Hindlimb muscle (tissue), 1 donor: ENCODE data around the gene ITGA7. TPM values are rescaled to one million over a fixed set of nuclear protein-coding genes. Genes with fewer than 3 reads are reported as not detected.
A peak's percentile ranks its signal among the peaks of the same experiment; 100 is the strongest.
"Not testable (repeated sequence)": the region's sequence is repeated elsewhere in the genome, so short reads cannot be mapped to it uniquely, and the experiment has no call there.

Experiments
- DNase-seq: peaks from one replicate; pipeline ENCODE4 v3.0.0-alpha.2; 2013
- polyA plus RNA-seq: library from polyadenylated mRNA; unstranded; fragments of 120-200 nt; gene quantifications from one replicate; pipeline ENCODE4 v1.2.1, GENCODE V29; 2013; ENCODE audit not compliant: insufficient read length

ITGA7 gene
- polyA plus RNA-seq, 1 donor: 466 TPM

DNA sequence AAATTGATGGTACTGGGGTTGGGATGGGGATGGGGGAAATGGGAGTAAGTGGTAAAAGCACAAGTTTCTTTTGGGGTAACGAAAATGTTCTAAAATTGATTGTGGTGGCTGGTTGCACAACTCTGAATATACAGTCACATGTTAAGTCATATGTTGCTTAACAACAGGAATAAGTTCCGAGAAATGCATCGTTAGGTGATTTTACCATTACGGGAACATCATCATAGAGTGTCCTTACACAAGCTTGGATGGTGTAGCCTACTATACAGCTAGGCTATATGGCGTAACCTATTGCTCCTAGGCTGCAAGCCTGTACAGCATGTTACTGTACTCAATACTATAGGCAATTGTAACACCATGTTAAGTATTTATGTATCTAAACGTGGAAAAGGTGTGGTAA is 31.0 kb downstream of the ITGA7 start:
- DNase-seq: no peak

DNA sequence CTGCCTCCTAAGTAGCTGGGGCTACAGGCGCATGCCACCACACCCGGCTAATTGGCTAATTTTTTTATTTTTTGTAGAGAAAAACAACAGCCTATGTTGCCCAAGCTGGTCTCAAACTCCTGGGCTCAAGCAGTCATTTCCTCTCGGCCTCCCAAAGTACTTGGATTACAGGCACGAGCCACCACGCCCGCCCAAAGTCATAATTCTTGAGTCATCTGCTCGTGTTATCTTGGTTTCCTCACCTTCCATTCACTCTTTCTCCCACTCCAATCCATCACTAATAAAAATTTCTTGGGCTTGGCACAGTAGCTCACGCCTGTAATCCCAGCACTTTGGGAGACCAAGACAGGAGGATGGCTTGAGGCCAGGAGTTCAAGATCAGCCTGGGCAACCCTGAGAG is 32.0 kb downstream of the ITGA7 start:
- DNase-seq: no peak

DNA sequence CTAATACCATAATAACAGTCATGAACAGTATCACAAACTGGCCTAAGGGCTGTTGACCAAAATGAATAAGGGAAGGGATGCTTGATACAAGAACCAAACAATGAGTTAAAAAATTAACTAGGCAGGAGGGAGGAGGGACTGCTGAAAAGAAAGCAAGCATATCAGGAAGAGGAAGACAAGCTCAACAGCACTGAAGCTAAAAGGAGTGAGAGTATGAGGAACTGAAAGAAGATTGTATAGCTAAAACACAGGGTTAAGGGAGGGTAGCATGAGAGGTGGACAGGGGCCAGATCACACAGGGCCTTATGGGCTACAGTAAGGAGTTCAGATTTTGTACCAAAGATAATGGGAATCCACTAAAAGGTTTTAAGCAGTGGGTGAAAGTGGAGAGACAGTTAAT is 34.1 kb downstream of the ITGA7 start:
- no peak for DNase-seq

DNA sequence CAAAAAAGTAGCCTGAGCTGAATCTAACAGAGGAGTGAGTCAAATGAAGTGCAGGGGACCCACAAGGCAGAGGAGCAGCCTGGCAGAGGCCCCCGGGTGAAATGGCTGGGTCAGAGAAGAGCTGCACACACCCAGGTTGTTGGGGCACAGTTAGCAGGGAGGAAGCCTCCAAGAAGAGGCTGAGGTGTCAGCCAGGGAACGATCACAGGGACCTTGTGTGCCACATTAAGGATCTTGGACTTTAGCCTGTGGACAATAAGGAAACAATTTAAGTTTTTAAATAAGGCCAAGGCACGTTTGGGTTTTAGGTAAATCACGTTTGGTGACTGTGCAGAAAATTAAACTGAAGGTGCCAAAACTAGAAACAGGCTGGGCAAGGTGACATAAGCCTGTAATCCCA is 36.0 kb downstream of the ITGA7 start:
- no peak for DNase-seq

GRCh38 chr12:55670276-55670675 is 37.4 kb downstream of the ITGA7 start:
- no peak for DNase-seq

DNA sequence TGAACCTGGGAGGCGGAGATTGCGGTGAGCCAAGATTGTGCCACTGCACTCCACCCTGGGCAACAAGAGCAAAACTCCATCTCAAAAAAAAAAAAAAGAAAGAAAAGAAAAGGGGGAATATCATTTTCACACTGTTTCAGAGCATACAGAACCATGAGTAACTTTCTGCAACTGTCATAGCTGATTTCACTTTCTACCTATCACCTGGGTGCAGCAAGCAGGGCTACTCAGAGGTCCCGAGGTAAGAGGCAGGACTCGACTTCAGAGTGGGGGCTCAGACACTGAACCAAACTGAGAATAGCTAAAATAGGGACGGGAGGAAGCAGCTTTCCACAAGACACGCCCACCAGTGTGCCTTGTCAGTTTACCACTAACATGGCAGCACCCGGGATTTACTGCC is 41.2 kb downstream of the ITGA7 start:
- DNase-seq: no peak

DNA sequence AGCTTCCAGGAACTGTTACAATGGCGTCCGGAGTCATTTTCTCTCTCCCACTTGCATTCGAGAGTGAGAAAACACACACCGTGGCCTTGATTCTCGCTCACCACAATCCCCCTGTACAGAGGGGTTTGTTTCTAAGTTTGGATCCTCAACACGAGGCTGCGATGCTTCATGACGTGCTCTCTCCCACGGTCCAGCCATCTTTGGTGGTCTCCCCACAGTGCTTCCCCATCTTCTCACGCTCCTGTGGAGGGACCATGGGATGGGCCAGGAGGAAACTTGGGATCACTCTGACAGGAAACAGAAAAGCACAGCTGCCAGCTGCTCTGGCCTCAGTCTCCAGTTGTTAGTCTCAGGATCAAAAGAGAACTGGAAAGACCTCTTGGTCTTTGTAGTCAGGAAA is 42.9 kb downstream of the ITGA7 start:
- DNase-seq: no peak

DNA sequence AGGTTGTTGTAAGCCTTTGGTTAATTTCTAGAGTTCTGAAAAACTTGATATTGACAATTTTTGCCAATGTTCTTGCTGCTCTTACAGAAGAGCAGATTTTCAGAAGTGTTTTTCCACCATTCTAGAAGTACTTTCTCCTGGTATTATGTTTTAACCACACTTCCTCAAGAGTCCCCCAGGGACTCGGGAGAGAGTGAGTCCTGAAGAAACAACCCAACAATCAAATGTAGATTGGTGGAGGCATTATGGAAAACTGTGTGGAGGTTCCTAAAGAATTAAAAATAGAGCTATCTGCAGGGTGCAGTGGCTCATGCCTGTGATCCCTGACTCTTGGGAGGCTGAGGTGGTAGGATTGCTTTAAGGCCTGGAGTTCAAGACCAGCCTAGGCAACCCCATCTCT is 44.3 kb downstream of the ITGA7 start:
- DNase-seq: no peak

DNA sequence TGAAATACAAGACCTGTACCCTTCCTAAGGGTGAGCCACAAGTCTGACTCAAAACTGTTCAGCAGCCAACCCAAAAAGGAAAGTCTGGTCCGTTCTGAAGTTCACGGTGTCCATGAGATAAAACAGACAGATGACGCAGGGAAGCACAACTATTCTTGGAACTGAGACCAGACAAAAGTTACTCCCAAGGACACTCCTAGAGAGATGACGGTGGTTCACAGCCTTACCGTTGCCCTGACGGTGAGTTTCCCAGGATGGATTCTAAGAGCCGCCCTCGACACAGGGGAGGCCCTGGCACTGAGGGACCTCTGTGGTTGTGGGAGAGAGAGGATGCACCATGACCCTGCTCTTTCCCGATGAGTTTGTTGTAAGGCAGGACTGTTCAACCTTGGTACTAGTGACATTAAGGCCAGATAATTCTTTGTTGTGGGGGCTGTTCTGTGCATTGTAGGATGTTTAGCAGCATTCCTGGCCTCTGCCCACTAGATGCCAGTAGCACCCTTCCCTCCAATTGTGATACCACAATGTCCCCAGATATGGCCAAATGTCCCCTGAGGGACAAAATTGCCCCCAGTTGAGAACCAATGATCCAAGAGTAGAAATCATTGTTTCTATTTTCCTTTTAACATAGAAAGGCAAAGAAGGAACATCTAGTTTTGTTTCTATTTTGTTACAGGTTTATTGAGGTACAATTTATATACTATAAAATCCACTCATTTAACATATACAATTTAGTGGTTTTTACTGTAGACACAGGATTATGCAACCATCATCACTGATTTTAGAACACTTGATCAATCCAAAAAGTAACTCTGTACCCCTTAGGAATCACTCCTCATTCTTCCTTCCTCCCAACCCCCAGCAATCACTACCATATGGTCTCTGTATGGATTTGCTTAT is 48.0 kb downstream of the ITGA7 start:
- no peak for DNase-seq

- DNase-seq: no peak
Observed at GRCh38 chr12:55658635-55659391, 48.9 kb downstream of the ITGA7 start.

DNA sequence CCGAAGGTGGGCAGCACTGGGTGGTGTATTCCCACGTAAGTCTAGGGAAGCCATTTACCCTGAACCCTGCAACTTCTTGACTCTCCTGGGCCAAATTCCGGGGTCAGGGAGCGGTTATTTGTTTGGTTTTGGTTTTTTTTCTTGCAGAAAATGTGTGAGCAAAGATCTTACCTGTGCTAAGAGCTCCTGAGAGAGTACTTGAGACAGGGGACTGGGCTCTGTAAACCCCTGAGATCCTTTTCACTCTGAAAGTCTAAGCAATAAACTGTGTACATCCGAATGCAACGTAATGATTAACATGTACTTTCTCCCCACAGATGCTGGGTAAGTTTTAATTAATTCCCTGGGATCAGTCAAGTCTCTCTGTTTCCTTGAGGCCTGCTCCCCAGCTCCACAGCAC is 49.5 kb downstream of the ITGA7 start:
- no peak for DNase-seq

DNA sequence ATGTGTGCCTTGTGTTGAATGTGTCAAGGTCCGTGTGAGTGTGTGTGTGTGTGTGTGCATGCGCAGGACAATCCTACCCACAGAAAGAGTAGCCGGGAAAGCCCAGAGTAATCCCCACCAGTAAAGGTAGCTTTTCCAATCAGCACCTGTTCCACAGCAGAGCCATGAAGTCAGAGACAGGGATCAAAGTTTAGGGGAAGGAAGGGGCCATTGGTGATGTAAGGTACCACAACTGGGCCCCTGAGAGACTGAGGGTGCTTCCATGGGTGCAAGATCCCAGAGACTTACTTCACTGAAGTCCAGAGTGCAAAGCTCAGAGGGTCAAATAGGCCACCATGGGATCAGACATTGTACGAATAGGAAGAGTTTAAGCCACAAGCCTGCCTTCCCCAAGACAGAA is 50.5 kb downstream of the ITGA7 start:
- DNase-seq: no peak

DNA sequence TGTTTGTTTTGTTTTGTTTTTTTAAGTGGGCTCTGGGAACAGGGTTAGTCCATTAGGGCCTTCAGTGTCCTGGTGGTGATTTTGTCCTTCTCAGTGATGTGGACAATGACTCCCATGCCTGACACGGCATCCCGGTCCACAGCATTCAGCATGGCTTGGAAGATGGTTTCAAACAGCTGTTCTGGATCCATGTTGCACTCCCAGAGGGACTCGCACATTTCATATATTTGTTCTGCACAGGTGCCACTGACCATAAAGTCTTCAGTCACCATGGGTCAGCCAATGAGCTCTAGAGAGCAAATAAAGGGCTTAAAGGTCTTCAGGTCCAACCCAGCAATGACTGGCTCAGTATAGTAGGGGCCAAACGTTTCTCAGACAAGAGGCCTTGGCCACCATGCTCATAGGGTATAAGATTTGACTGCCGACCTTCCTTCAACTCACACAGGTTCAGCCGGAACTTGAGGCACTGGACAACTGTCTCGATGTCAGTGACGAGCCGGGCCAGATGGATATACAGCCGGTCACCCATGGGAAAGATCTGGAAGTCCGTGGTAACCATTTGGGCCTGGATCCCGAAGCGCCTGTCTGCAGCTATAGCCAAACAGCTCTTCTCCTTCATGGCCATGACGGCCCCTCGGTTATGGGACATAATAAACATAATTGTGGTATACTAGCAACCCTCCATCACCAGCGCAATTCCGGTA is 53.0 kb downstream of the ITGA7 start:
- peak; percentile 23 for DNase-seq

DNA sequence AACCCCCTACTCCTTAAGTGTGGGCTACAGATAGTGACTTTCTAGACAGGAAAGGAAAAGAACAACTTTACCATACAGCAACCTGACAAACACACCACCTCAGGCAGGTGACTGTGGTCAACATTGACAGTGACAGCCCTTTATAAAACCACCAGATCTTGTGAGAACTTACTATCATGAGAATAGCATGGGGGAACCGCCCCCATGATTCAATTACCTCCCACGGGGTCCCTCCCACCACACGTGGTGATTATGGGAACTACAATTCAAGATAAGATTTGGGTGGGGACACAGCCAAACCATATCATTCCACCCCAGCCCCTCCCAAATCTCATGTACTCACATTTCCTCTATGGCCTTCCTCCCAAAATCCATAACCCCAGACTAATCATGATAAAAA is 54.7 kb downstream of the ITGA7 start:
- no peak for DNase-seq

DNA sequence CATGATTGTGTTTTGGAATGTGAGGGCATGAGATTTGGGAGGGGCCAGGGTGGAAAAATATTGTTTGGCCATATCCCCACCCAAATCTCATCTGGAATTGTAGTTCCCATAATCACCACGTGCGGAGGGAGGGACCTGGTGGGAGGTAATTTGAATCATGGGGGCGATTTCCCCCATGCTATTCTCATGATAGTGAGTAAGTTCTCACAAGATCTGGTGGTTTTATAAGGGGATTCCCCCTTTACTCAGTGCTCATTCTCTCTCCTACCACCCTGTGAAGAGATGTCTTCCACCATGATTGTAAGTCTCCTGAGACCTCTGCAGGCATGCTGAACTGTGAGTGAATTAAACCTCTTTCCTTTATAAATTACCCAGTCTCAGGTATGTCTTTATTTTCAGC is 55.4 kb downstream of the ITGA7 start:
- no peak for DNase-seq

- DNase-seq: no peak
Observed at GRCh38 chr12:55651299-55651683, 56.4 kb downstream of the ITGA7 start.

- DNase-seq: not testable (repeated sequence)
Observed at GRCh38 chr12:55650620-55651298, 56.9 kb downstream of the ITGA7 start.

DNA sequence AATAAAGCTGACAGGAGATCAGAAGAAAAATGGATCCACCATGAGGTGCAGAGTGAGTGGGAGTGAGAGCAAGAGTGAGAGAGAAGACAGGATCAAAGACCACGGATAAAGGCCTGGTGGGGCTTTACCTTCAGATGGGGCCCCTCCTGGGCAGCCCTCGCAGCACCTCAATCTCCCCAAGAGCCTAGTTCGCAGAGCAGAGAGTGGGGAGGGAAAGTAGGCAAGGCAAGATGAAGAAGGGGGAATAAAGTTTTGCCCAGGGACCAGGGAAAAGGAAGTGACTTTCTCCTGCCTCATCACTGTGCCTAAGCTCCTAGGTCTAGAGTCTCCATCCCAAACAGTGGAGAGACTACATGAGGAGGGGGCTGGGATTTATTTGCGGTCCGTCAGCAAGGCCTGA is 60.7 kb downstream of the ITGA7 start:
- DNase-seq: no peak

DNA sequence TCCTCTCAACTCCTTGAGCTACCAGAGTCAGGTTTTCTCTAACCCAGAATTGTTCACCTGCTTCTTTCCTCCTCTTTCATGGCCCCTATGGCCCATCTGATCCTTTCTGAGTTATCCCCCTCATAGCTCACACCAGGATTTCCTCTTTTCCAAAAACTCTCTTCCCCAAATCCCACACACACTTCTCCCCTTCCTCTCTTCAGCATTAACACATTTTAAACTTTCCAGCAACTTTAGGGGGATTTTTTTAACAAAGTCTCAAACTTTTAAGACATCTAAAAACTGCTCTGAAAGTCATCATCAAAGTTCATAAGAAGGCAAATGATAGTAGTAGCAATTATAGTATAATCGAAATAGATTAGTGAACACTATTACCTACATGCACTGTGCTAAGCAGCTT is 63.1 kb downstream of the ITGA7 start:
- no peak for DNase-seq

DNA sequence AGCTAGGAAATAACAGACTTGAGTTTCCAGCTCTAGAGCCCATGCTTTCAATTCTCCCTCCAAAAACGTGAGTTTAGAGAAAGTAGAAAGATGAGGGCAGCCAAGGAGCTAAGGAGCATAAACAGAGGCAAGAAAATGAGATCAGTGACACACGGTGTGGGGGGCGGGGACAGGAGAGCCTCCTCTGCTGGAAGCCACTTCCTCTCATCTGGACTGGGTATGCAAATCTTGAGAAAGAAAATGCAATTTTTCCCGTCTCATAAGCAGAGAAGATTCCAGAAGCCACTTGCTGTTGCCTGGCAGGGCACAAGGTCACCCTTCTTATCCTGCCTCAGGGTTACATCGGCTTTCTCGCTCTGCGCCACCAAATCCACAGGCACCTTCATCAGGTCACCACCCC is 65.0 kb downstream of the ITGA7 start:
- no peak for DNase-seq

GRCh38 chr12:55642267-55642666 is 65.4 kb downstream of the ITGA7 start:
- DNase-seq: no peak

GRCh38 chr12:55641595-55641994 is 66.1 kb downstream of the ITGA7 start:
- DNase-seq: no peak

GRCh38 chr12:55637467-55637866 is 70.2 kb downstream of the ITGA7 start:
- DNase-seq: no peak
